H9 (cell line): ENCODE data around the gene MICB. TPM values are rescaled to one million over a fixed set of nuclear protein-coding genes. Genes with fewer than 3 reads are reported as not detected.

Experiments
- DNase-seq: peaks from one replicate; pipeline ENCODE4 v3.0.0-alpha.2; 2017
- H2AFZ ChIP-seq: one replicate; pipeline ENCODE4 v1.6.1; 2013; ENCODE audit warnings: mild to moderate bottlenecking, low read length, control low read depth, moderate library complexity
- H2AK5ac ChIP-seq: 2 replicates; pipeline ENCODE4 v1.6.1; 2013; ENCODE audit warnings: low read length, control low read depth, mixed read lengths; ENCODE audit not compliant: insufficient read length
- H2BK120ac ChIP-seq: one replicate; pipeline ENCODE4 v1.6.1; 2013; ENCODE audit warnings: low read depth, mild to moderate bottlenecking, low read length, control low read depth, inconsistent platforms; ENCODE audit not compliant: poor library complexity, severe bottlenecking
- H2BK12ac ChIP-seq: 2 replicates; pipeline ENCODE4 v1.6.1; 2013; ENCODE audit warnings: low read length, control low read depth, mixed read lengths, low read depth; ENCODE audit not compliant: insufficient read length
- H2BK15ac ChIP-seq: 2 replicates; pipeline ENCODE4 v1.6.1; 2013; ENCODE audit warnings: low read depth, low read length, control low read depth
- H2BK20ac ChIP-seq: one replicate; pipeline ENCODE4 v1.6.1; 2013; ENCODE audit warnings: low read depth, mild to moderate bottlenecking, low read length, control low read depth, inconsistent platforms; ENCODE audit not compliant: poor library complexity, severe bottlenecking
- H2BK5ac ChIP-seq: 2 replicates; pipeline ENCODE4 v1.6.1; 2013; ENCODE audit warnings: low read length, control low read depth, mixed read lengths; ENCODE audit not compliant: insufficient read length
- H3K14ac ChIP-seq: 2 replicates; pipeline ENCODE4 v1.6.1; 2013; ENCODE audit warnings: low read length, control low read depth; ENCODE audit not compliant: insufficient read depth
- H3K18ac ChIP-seq: 2 replicates; pipeline ENCODE4 v1.6.1; 2013; ENCODE audit warnings: low read depth, mild to moderate bottlenecking, mixed read lengths, low read length, control low read depth; ENCODE audit not compliant: insufficient read length
- H3K23ac ChIP-seq: 2 replicates; pipeline ENCODE4 v1.6.1; 2013; ENCODE audit warnings: low read length, control low read depth, mixed read lengths, low read depth; ENCODE audit not compliant: insufficient read length
- H3K23me2 ChIP-seq: 2 replicates; pipeline ENCODE4 v1.6.1; 2013; ENCODE audit warnings: low read depth, mild to moderate bottlenecking, mixed read lengths, low read length, control low read depth; ENCODE audit not compliant: insufficient read length, poor library complexity, severe bottlenecking
- H3K27ac ChIP-seq: 2 replicates; pipeline ENCODE4 v1.5.1; 2013; ENCODE audit warnings: low read length, control low read depth, mixed read lengths, low read depth; ENCODE audit not compliant: insufficient read length
- H3K27me3 ChIP-seq: 2 replicates; pipeline ENCODE4 v1.6.1; 2013; ENCODE audit warnings: low read length, control low read depth, inconsistent platforms; ENCODE audit not compliant: insufficient read depth
- H3K4ac ChIP-seq: 2 replicates; pipeline ENCODE4 v1.6.1; 2013; ENCODE audit warnings: low read depth, mild to moderate bottlenecking, control low read depth, inconsistent platforms, low read length, moderate library complexity
- H3K4me1 ChIP-seq: 2 replicates; pipeline ENCODE4 v1.6.1; 2013; ENCODE audit warnings: low read length, control low read depth, inconsistent platforms; ENCODE audit not compliant: insufficient read depth
- H3K4me2 ChIP-seq: 2 replicates; pipeline ENCODE4 v1.6.1; 2013; ENCODE audit warnings: low read length, control low read depth, mixed read lengths; ENCODE audit not compliant: insufficient read length, insufficient read depth
- H3K56ac ChIP-seq: 2 replicates; pipeline ENCODE4 v1.6.1; 2013; ENCODE audit warnings: low read depth, mild to moderate bottlenecking, mixed read lengths, low read length, control low read depth; ENCODE audit not compliant: insufficient read length
- H3K79me1 ChIP-seq: 2 replicates; pipeline ENCODE4 v1.6.1; 2013; ENCODE audit warnings: low read depth, mild to moderate bottlenecking, moderate library complexity, low read length, control low read depth, inconsistent platforms; ENCODE audit not compliant: insufficient read depth, poor library complexity, severe bottlenecking
- H3K79me2 ChIP-seq: 2 replicates; pipeline ENCODE4 v1.6.1; 2013; ENCODE audit warnings: low read length, control low read depth, inconsistent platforms; ENCODE audit not compliant: insufficient read depth
- H3K9ac ChIP-seq: 2 replicates; pipeline ENCODE4 v1.6.1; 2013; ENCODE audit warnings: low read length, control low read depth, mixed read lengths; ENCODE audit not compliant: insufficient read length; ENCODE audit errors: extremely low read depth
- H3K9me3 ChIP-seq: one replicate; pipeline ENCODE4 v1.6.1; 2013; ENCODE audit warnings: low read depth, low read length, inconsistent platforms; ENCODE audit not compliant: control insufficient read depth
- H3T11ph ChIP-seq: one replicate; pipeline ENCODE4 v1.6.1; 2013; ENCODE audit warnings: mild to moderate bottlenecking, low read length, control low read depth, inconsistent platforms
- H4K20me1 ChIP-seq: one replicate; pipeline ENCODE4 v1.6.1; 2013; ENCODE audit not compliant: control insufficient read depth, insufficient read length, insufficient read depth
- H4K5ac ChIP-seq: 2 replicates; pipeline ENCODE4 v1.6.1; 2013; ENCODE audit warnings: low read depth, mild to moderate bottlenecking, mixed read lengths, low read length, control low read depth; ENCODE audit not compliant: insufficient read length
- H4K8ac ChIP-seq: replicated peaks from 2 replicates; pipeline ENCODE4 v1.6.1; 2013; ENCODE audit warnings: low read length, control low read depth, mixed read lengths, low read depth; ENCODE audit not compliant: insufficient read length
- H4K91ac ChIP-seq: 2 replicates; pipeline ENCODE4 v1.6.1; 2013; ENCODE audit warnings: low read depth, mild to moderate bottlenecking, moderate library complexity, mixed read lengths, low read length, control low read depth; ENCODE audit not compliant: insufficient read length
- H3K27ac Mint-ChIP-seq, 3 experiments: 2 replicates in 2 of 3; 3 replicates in 1 of 3; pipeline ENCODE4 v1.8.0; 2020 to 2021; ENCODE audit warnings: mixed read lengths in 3 of 3, mild to moderate bottlenecking in 1 of 3, moderate library complexity in 1 of 3
- H3K27me3 Mint-ChIP-seq: 2 replicates; pipeline ENCODE4 v1.8.0; 2021; ENCODE audit warnings: low read depth, mild to moderate bottlenecking, moderate library complexity, mixed read lengths
- H3K36me3 Mint-ChIP-seq, 3 experiments: 2 replicates in 2 of 3; 3 replicates in 1 of 3; pipeline ENCODE4 v1.8.0; 2020 to 2021; ENCODE audit warnings: low read depth in 3 of 3, mixed read lengths in 3 of 3; ENCODE audit not compliant: insufficient read depth in 1 of 3
- H3K4me1 Mint-ChIP-seq, 2 experiments: 2 replicates each; pipeline ENCODE4 v1.8.0; 2020; ENCODE audit warnings: mixed read lengths in 2 of 2
- H3K4me3 Mint-ChIP-seq, 2 experiments: 2 replicates in 1 of 2; 3 replicates in 1 of 2; pipeline ENCODE4 v1.8.0; 2020 to 2021; ENCODE audit warnings: mild to moderate bottlenecking in 2 of 2, mixed read lengths in 2 of 2, moderate library complexity in 1 of 2
- H3K9me3 Mint-ChIP-seq, 2 experiments: 2 replicates in 1 of 2; 3 replicates in 1 of 2; pipeline ENCODE4 v1.8.0; 2020; ENCODE audit warnings: mild to moderate bottlenecking in 2 of 2, mixed read lengths in 2 of 2, moderate library complexity in 1 of 2
- WGBS: extraction: QIAGEN DNeasy Blood & Tissue Kit; methylation state at CpG from one replicate; pipeline ENCODE4 v1.1.7; 2013; ENCODE audit warnings: missing lambda C conversion rate, low lambda C conversion rate, mixed read lengths; ENCODE audit not compliant: insufficient read length; ENCODE audit errors: extremely low coverage; 5-methylcytosine and 5-hydroxymethylcytosine counted together
- total RNA-seq: library from RNA; stranded (reverse); gene quantifications from 2 replicates; pipeline ENCODE4 v1.2.1, GENCODE V29; 2021
- TF ChIP-seq, protein P1 (sequence below): fragments of 200-600 bp; sonication (generic); conservative IDR thresholded peaks from 3 replicates; pipeline ENCODE4 v1.8.0; 2021; ENCODE audit warnings: antibody characterized with exemption, mild to moderate bottlenecking

The MICB gene
- total RNA-seq, 1 experiment from 2014 or later, result 6.2 TPM

DNA sequence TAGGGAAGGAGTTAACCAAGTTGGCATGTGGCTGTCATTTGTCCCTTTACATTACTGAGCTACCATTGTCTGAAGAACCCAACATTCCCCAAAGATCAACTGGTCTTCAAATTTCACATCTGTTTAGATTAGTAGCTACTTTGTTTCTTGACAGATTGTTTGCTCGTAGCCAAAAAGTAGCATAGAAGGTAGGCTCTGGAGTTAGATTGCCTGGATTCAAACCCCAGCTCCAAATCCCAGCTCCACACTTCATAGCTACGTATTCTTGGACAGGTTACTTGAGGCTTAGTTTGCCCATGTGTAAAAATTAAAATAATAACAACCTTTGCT is 50.6 kb downstream of the MICB start:
- Mint-ChIP-seq H3K9me3 (no peaks in the 10 kb centered on the region), H3K4me1 (peaks cover 13 to 25% of the 10 kb centered on the region in 2 experiments), H3K27ac (peak overlapping the region in 1 of 3 experiments; percentile 33; a peak in 1 of 7 replicates), H3K4me3 (peak overlapping the region in 1 of 2 experiments; percentile 70; a peak in 2 of 5 replicates), H3K27me3 (no peaks in the 10 kb centered on the region), H3K36me3 (peaks cover 6 to 32% (median 23%) of the 10 kb centered on the region in 3 experiments; a peak in 6 of 7 replicates)
- no peak for DNase-seq
- no peak overlapping the region for H3K4ac ChIP-seq
- no peak overlapping the region for H2AK5ac ChIP-seq
- H4K5ac ChIP-seq, result no peak overlapping the region
- no CpG with 5 or more reads among the region's 2 CpGs for WGBS
- TF ChIP-seq, protein P1, sequence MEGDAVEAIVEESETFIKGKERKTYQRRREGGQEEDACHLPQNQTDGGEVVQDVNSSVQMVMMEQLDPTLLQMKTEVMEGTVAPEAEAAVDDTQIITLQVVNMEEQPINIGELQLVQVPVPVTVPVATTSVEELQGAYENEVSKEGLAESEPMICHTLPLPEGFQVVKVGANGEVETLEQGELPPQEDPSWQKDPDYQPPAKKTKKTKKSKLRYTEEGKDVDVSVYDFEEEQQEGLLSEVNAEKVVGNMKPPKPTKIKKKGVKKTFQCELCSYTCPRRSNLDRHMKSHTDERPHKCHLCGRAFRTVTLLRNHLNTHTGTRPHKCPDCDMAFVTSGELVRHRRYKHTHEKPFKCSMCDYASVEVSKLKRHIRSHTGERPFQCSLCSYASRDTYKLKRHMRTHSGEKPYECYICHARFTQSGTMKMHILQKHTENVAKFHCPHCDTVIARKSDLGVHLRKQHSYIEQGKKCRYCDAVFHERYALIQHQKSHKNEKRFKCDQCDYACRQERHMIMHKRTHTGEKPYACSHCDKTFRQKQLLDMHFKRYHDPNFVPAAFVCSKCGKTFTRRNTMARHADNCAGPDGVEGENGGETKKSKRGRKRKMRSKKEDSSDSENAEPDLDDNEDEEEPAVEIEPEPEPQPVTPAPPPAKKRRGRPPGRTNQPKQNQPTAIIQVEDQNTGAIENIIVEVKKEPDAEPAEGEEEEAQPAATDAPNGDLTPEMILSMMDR, result no peak
- H3K4me2 ChIP-seq, result no peak overlapping the region
- H3K14ac ChIP-seq, result no peak overlapping the region
- H3K27me3 ChIP-seq, result no peaks in the 10 kb centered on the region
- H3K9ac ChIP-seq, result no peak overlapping the region
- no peak overlapping the region for H3T11ph ChIP-seq
- no peak overlapping the region for H3K56ac ChIP-seq
- no peak overlapping the region for H3K23ac ChIP-seq
- H3K79me2 ChIP-seq, result no peaks in the 10 kb centered on the region; the same call in 1 of the 2 replicates
- no peak overlapping the region for H2AFZ ChIP-seq
- H2BK5ac ChIP-seq, result no peak overlapping the region
- no peak overlapping the region for H2BK12ac ChIP-seq
- H3K9me3 ChIP-seq, result no peaks in the 10 kb centered on the region
- H3K18ac ChIP-seq, result no peak overlapping the region
- H2BK15ac ChIP-seq, result no peak overlapping the region
- peaks cover 3% of the 10 kb centered on the region for H3K79me1 ChIP-seq
- no peak overlapping the region for H4K8ac ChIP-seq
- no peaks in the 10 kb centered on the region for H3K23me2 ChIP-seq
- no peaks in the 10 kb centered on the region for H4K20me1 ChIP-seq
- H4K91ac ChIP-seq, result no peak overlapping the region
- H3K27ac ChIP-seq, result no peak overlapping the region
- H2BK20ac ChIP-seq, result no peak overlapping the region
- H3K4me1 ChIP-seq, result no peaks in the 10 kb centered on the region; the same call in 1 of the 2 replicates
- no peak overlapping the region for H2BK120ac ChIP-seq
